Liver (tissue), 9 donors: ENCODE data around the gene CLEC16A. TPM values are rescaled to one million over a fixed set of nuclear protein-coding genes. Genes with fewer than 3 reads are reported as not detected.

Experiments used
- DNase-seq: peaks from one replicate; pipeline ENCODE4 v3.0.0-alpha.2; 2017; ENCODE audit warnings: low spot score
- H3K27ac ChIP-seq, 2 donors: one replicate each; pipeline ENCODE4 v1.7.0; 2013; ENCODE audit warnings: inconsistent platforms in 2 of 2, low read length in 2 of 2, control low read depth in 1 of 2, low read depth in 1 of 2, mild to moderate bottlenecking in 1 of 2
- H3K27me3 ChIP-seq, 4 donors: one replicate each; pipeline versions ENCODE4 v1.6.1 to v1.7.0; 2013; ENCODE audit warnings: low read length in 3 of 4, inconsistent platforms in 1 of 4, mild to moderate bottlenecking in 1 of 4, moderate library complexity in 1 of 4; ENCODE audit not compliant: control insufficient read depth in 4 of 4, insufficient read depth in 4 of 4
- H3K36me3 ChIP-seq, 4 donors: one replicate each; pipeline versions ENCODE4 v1.6.1 to v1.7.0; 2013; ENCODE audit warnings: low read length in 3 of 4, mild to moderate bottlenecking in 3 of 4, low read depth in 1 of 4, moderate library complexity in 1 of 4; ENCODE audit not compliant: control insufficient read depth in 4 of 4, insufficient read depth in 3 of 4
- H3K4me1 ChIP-seq, 4 donors: one replicate each; pipeline versions ENCODE4 v1.6.1 to v1.7.0; 2013; ENCODE audit warnings: low read length in 3 of 4, mild to moderate bottlenecking in 3 of 4, moderate library complexity in 1 of 4; ENCODE audit not compliant: control insufficient read depth in 4 of 4, insufficient read depth in 4 of 4
- H3K4me3 ChIP-seq, 3 donors: one replicate each; pipeline versions ENCODE4 v1.6.1 to v1.7.0; 2013; ENCODE audit warnings: low read length in 3 of 3, control low read depth in 1 of 3, low read depth in 1 of 3, mild to moderate bottlenecking in 1 of 3
- H3K9ac ChIP-seq, 2 donors: one replicate each; pipeline ENCODE4 v1.7.0; 2013; ENCODE audit warnings: low read length in 2 of 2, mild to moderate bottlenecking in 2 of 2, moderate library complexity in 2 of 2, control low read depth in 1 of 2, low read depth in 1 of 2
- H3K9me3 ChIP-seq, 4 donors: one replicate each; pipeline versions ENCODE4 v1.6.1 to v1.7.0; 2013; ENCODE audit warnings: low read length in 3 of 4; ENCODE audit not compliant: control insufficient read depth in 4 of 4
- ATF3 ChIP-seq: IDR thresholded peaks from 2 replicates; pipeline ENCODE4 v1.6.1; 2016; ENCODE audit warnings: antibody characterized with exemption
- CTCF ChIP-seq: fragments of 150-350 bp; IDR thresholded peaks from 2 replicates; pipeline ENCODE4 v1.5.1; 2017; ENCODE audit warnings: improper control_type of control experiment, low read depth, low read length; ENCODE audit not compliant: missing input control
- EGR1 ChIP-seq, 2 donors: IDR thresholded peaks; 2 replicates each; pipeline ENCODE4 v1.6.1; 2016 to 2018; ENCODE audit warnings: antibody characterized with exemption in 2 of 2, low read depth in 2 of 2
- FOXA1 ChIP-seq: IDR thresholded peaks from 2 replicates; pipeline ENCODE4 v1.6.1; 2016; ENCODE audit warnings: antibody characterized with exemption
- FOXA2 ChIP-seq: IDR thresholded peaks from 2 replicates; pipeline ENCODE4 v1.6.1; 2016; ENCODE audit warnings: antibody characterized with exemption
- GABPA ChIP-seq, 2 donors: IDR thresholded peaks in 1 of 2; conservative IDR thresholded peaks in 1 of 2; 2 replicates each; pipeline ENCODE4 v1.6.1; 2016; ENCODE audit warnings: antibody characterized with exemption in 2 of 2, mild to moderate bottlenecking in 1 of 2, moderate library complexity in 1 of 2
- HNF4A ChIP-seq, 2 donors: conservative IDR thresholded peaks; 2 replicates each; pipeline ENCODE4 v1.6.1; 2016; ENCODE audit warnings: antibody characterized with exemption in 2 of 2, mild to moderate bottlenecking in 2 of 2
- HNF4G ChIP-seq: IDR thresholded peaks from 2 replicates; pipeline ENCODE4 v1.6.1; 2016; ENCODE audit warnings: antibody characterized with exemption
- JUND ChIP-seq, 2 donors: IDR thresholded peaks; 2 replicates each; pipeline ENCODE4 v1.6.1; 2016; ENCODE audit warnings: antibody characterized with exemption in 2 of 2
- NR2F2 ChIP-seq: IDR thresholded peaks from 2 replicates; pipeline ENCODE4 v1.6.1; 2016; ENCODE audit warnings: antibody characterized with exemption
- RAD21 ChIP-seq, 2 donors: IDR thresholded peaks; 2 replicates each; pipeline ENCODE4 v1.6.1; 2016; ENCODE audit warnings: antibody characterized with exemption in 2 of 2, mild to moderate bottlenecking in 2 of 2
- RXRA ChIP-seq, 2 donors: IDR thresholded peaks; 2 replicates each; pipeline ENCODE4 v1.6.1; 2017 to 2018; ENCODE audit warnings: antibody characterized with exemption in 2 of 2, mild to moderate bottlenecking in 1 of 2
- SP1 ChIP-seq: IDR thresholded peaks from 2 replicates; pipeline ENCODE4 v1.6.1; 2018; ENCODE audit warnings: antibody characterized with exemption, mild to moderate bottlenecking
- TAF1 ChIP-seq: conservative IDR thresholded peaks from 2 replicates; pipeline ENCODE4 v1.6.1; 2016; ENCODE audit warnings: antibody characterized with exemption, mild to moderate bottlenecking
- ZBTB33 ChIP-seq: IDR thresholded peaks from 2 replicates; pipeline ENCODE4 v1.6.1; 2016; ENCODE audit warnings: antibody characterized with exemption
- WGBS: extraction: QIAGEN DNeasy Blood & Tissue Kit; methylation state at CpG from one replicate; pipeline ENCODE4 v1.1.7; 2013; 5-methylcytosine and 5-hydroxymethylcytosine counted together
- polyA plus RNA-seq, 2 donors: library from polyadenylated mRNA; stranded (reverse) in 1 of 2; unstranded in 1 of 2; fragments of 200-250 nt in 1 of 2; fragments of >200 nt in 1 of 2; fragmentation: Nextera tagmentation in 1 of 2; extraction: Ambion mirVana in 1 of 2; gene quantifications; one replicate each; pipeline versions ENCODE4 v1.2.1 to v1.2.3, GENCODE V29; 2013 to 2015
- total RNA-seq, 2 donors: library from RNA; depleted of rRNA; stranded (reverse); fragments of >200 nt; gene quantifications; one replicate each; pipeline ENCODE4 v1.2.3, GENCODE V29; 2014
- TF ChIP-seq, protein P1 (sequence below): IDR thresholded peaks from 2 replicates; pipeline ENCODE4 v1.6.1; 2016; ENCODE audit warnings: antibody characterized with exemption, mild to moderate bottlenecking
- TF ChIP-seq, protein P2 (sequence below): IDR thresholded peaks from 2 replicates; pipeline ENCODE4 v1.6.1; 2016; ENCODE audit warnings: antibody characterized with exemption
- donor health status: healthy.
- donor health status: healthy.
- donor health status: healthy.
- donor health status: healthy.
- donor health status: healthy.

CLEC16A gene
- total and polyA plus RNA-seq, 4 donors = 9.7 to 23.0 (median 17.4) TPM

- H3K4me1 ChIP-seq = peaks cover 0 to 2% (median 0%) of the 10 kb centered on the region in 4 donors
Measured at GRCh38 chr16:11150190-11150589, 205.8 kb downstream of the CLEC16A start.

DNA sequence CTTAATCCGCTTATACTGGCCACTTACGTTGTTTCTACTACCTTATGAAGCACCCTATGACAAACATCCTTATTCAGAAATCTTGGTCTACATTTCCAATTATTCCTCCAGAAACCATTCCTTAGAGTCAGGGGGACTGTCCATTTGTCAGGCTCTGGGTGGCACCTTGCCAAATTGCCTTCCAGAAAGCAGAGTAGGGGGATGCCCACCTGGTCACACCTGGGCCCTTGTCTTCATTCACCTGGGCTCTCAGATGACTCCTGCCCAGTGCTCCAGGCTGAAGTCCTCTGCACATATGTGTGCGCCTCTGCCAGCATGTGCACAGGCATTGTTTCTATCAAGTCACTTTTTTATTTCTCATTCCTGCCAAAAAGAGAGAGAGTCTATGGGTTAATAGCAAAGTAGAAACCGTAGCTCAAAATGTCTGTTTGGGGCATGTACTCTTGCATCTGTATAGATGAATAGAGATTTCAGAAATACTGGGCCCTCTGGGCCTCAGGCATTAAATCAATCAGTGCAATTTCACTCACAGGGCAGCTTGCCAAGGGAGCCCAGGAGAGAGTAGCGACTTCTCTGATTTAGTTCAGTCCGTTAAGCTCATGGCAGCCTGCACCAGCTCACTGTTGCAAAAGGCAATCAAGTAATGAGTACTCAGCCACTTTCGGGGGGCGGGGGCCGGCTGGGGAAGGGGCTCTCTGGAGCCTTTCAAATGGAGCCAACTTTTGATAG is 207.0 kb downstream of the CLEC16A start:
- H3K9ac ChIP-seq = no peak overlapping the region
- no peak overlapping the region for H3K4me3 ChIP-seq
- no peak for TF ChIP-seq RXRA (IDR thresholded peaks at IDR 0.05)
- TF ChIP-seq TAF1 = no peak
- TF ChIP-seq EGR1 (IDR thresholded peaks at IDR 0.05; ENCODE audit: low read depth in 2 of 2) = no peak
- TF ChIP-seq CTCF = no peak
- no peak for TF ChIP-seq GABPA (IDR thresholded peaks at IDR 0.05 in 1 of 2, conservative IDR thresholded peaks at IDR 0.05 in 1 of 2)
- TF ChIP-seq HNF4A (conservative IDR thresholded peaks at IDR 0.05) = no peak
- no peak for TF ChIP-seq JUND (IDR thresholded peaks at IDR 0.05)
- no peak for TF ChIP-seq ATF3
- TF ChIP-seq, protein P1, sequence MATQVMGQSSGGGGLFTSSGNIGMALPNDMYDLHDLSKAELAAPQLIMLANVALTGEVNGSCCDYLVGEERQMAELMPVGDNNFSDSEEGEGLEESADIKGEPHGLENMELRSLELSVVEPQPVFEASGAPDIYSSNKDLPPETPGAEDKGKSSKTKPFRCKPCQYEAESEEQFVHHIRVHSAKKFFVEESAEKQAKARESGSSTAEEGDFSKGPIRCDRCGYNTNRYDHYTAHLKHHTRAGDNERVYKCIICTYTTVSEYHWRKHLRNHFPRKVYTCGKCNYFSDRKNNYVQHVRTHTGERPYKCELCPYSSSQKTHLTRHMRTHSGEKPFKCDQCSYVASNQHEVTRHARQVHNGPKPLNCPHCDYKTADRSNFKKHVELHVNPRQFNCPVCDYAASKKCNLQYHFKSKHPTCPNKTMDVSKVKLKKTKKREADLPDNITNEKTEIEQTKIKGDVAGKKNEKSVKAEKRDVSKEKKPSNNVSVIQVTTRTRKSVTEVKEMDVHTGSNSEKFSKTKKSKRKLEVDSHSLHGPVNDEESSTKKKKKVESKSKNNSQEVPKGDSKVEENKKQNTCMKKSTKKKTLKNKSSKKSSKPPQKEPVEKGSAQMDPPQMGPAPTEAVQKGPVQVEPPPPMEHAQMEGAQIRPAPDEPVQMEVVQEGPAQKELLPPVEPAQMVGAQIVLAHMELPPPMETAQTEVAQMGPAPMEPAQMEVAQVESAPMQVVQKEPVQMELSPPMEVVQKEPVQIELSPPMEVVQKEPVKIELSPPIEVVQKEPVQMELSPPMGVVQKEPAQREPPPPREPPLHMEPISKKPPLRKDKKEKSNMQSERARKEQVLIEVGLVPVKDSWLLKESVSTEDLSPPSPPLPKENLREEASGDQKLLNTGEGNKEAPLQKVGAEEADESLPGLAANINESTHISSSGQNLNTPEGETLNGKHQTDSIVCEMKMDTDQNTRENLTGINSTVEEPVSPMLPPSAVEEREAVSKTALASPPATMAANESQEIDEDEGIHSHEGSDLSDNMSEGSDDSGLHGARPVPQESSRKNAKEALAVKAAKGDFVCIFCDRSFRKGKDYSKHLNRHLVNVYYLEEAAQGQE = no peak
- TF ChIP-seq RAD21 (IDR thresholded peaks at IDR 0.05) = no peak
- TF ChIP-seq, protein P2, sequence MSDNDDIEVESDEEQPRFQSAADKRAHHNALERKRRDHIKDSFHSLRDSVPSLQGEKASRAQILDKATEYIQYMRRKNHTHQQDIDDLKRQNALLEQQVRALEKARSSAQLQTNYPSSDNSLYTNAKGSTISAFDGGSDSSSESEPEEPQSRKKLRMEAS = no peak
- no peak for TF ChIP-seq ZBTB33
- no peak for TF ChIP-seq SP1
- no peak for TF ChIP-seq NR2F2
- TF ChIP-seq FOXA2 = no peak
- TF ChIP-seq HNF4G = no peak
- no peak for TF ChIP-seq FOXA1
- DNase-seq = no peak
- H3K9me3 ChIP-seq = no peaks in the 10 kb centered on the region
- WGBS = 89% methylated on average over 9 of the region's 9 CpGs
- no peaks in the 10 kb centered on the region for H3K36me3 ChIP-seq
- H3K4me1 ChIP-seq = peaks cover 0 to 2% (median 0%) of the 10 kb centered on the region in 4 donors
- H3K27me3 ChIP-seq = no peaks in the 10 kb centered on the region
- H3K27ac ChIP-seq = no peak overlapping the region

More at GRCh38 chr16:11150190-11150589, 205.8 kb downstream of the CLEC16A start:
- no peak for TF ChIP-seq HNF4G
- TF ChIP-seq, protein P2 = no peak
- no peak overlapping the region for H3K4me3 ChIP-seq
- 97% methylated on average over 5 of the region's 5 CpGs for WGBS
- DNase-seq = no peak
- H3K9ac ChIP-seq = no peak overlapping the region
- H3K36me3 ChIP-seq = no peaks in the 10 kb centered on the region
- H3K9me3 ChIP-seq = no peaks in the 10 kb centered on the region
- H3K27ac ChIP-seq = no peak overlapping the region
- no peaks in the 10 kb centered on the region for H3K27me3 ChIP-seq
